IPS-20b (cell line): Measurements from ENCODE around the gene TYROBP.

Experiments
- H3K27ac ChIP-seq: one replicate; pipeline ENCODE4 v1.5.1; 2013; ENCODE audit warnings: low read length
- H3K27me3 ChIP-seq: 2 replicates; pipeline ENCODE4 v1.6.1; 2013; ENCODE audit warnings: mild to moderate bottlenecking, low read length, inconsistent platforms; ENCODE audit not compliant: insufficient read depth
- H3K36me3 ChIP-seq: 2 replicates; pipeline ENCODE4 v1.6.1; 2013; ENCODE audit warnings: low read depth, mild to moderate bottlenecking, inconsistent platforms, low read length, moderate library complexity; ENCODE audit not compliant: insufficient read depth
- H3K4me1 ChIP-seq: 2 replicates; pipeline ENCODE4 v1.6.1; 2013; ENCODE audit warnings: mild to moderate bottlenecking, control low read depth, inconsistent platforms, low read length, moderate library complexity; ENCODE audit not compliant: insufficient read depth
- H3K4me3 ChIP-seq: 2 replicates; pipeline ENCODE4 v1.5.1; 2013; ENCODE audit warnings: mild to moderate bottlenecking, low read length, inconsistent platforms
- H3K9ac ChIP-seq: 2 replicates; pipeline ENCODE4 v1.6.1; 2013; ENCODE audit warnings: low read depth, mild to moderate bottlenecking, inconsistent platforms, low read length, moderate library complexity
- H3K9me3 ChIP-seq: 2 replicates; pipeline ENCODE4 v1.6.1; 2013; ENCODE audit warnings: mild to moderate bottlenecking, low read depth, low read length, inconsistent platforms; ENCODE audit not compliant: insufficient read depth

The TYROBP gene

DNA sequence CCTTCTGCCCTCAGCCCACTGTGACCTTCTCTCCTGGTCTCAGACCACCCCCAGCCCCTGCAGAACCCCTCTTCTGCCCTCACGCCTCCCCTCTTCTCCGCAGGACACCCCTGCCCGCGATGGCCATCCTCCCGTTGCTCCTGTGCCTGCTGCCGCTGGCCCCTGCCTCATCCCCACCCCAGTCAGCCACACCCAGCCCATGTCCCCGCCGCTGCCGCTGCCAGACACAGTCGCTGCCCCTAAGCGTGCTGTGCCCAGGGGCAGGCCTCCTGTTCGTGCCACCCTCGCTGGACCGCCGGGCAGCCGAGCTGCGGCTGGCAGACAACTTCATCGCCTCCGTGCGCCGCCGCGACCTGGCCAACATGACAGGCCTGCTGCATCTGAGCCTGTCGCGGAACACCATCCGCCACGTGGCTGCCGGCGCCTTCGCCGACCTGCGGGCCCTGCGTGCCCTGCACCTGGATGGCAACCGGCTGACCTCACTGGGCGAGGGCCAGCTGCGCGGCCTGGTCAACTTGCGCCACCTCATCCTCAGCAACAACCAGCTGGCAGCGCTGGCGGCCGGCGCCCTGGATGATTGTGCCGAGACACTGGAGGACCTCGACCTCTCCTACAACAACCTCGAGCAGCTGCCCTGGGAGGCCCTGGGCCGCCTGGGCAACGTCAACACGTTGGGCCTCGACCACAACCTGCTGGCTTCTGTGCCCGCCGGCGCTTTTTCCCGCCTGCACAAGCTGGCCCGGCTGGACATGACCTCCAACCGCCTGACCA, 31.4 kb upstream of the TYROBP start:
- Histone ChIP-seq H3K27me3 (no peaks in the 10 kb centered on the region), H3K4me3 (no peak overlapping the region), H3K4me1 (0 out of 2 replicates have a peak, but pooled peaks cover 4% of the 10 kb centered on the region), H3K9ac (no peak overlapping the region), H3K36me3 (peaks cover 9% of the 10 kb centered on the region; the same call in 1 of the 2 replicates), H3K9me3 (no peaks in the 10 kb centered on the region), H3K27ac (no peak overlapping the region)

GRCh38 chr19:35938282-35939224, 30.5 kb upstream of the TYROBP start:
- no peaks in the 10 kb centered on the region for H3K27me3 ChIP-seq
- H3K36me3 ChIP-seq = peaks cover 9% of the 10 kb centered on the region; the same call in 1 of the 2 replicates
- peak overlapping the region; percentile 91 for H3K4me3 ChIP-seq
- H3K4me1 ChIP-seq = 0 out of 2 replicates have a peak, but pooled peaks cover 4% of the 10 kb centered on the region
- no peaks in the 10 kb centered on the region for H3K9me3 ChIP-seq
- H3K27ac ChIP-seq = no peak overlapping the region
- H3K9ac ChIP-seq = no peak overlapping the region

DNA sequence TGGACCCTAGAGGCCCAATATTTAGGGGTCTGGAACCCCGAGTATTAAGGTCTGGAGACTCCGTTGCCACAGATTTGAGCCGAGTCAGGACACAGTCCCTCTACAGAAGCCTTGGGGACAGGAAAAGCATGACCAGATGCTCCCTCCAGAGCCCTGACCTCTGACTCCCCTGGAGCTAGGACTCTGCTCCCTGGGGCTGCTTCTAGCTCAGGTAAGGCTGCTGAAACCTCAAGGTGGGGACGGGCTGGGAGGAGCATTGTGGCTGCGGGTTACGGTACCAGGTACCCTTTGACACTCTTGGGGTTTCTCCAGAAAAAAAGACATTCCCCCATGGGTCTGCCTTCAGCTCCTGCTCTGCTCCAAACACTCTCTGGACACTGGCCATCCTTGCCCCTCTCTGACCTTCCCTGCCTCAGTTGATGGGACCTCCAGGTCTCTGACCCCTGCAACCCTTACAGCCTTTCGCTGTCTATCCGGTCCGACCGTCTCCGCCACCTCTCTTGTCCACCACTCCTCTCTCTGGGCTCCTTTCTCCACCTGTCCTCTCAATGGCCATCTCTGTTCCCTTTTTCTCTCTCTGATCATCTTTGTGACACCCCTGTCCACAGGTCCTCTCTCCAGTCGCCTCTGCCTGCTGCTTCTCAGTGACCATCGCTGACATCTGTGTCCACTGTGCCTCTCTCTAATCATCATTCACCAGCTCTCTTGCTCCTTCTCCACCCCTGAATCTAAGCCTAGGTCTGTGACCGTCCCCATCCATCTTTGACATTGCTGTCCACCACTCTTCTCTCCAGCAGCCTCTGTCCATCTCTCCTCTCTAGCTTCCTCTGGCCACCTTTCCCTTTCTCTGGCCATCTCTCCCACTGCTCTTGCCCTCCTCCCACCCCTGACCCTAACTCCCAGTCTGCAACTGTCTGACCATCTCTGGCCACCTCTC, 29.5 kb upstream of the TYROBP start:
- H3K4me3 ChIP-seq = peak overlapping the region; percentile 91
- no peaks in the 10 kb centered on the region for H3K9me3 ChIP-seq

DNA sequence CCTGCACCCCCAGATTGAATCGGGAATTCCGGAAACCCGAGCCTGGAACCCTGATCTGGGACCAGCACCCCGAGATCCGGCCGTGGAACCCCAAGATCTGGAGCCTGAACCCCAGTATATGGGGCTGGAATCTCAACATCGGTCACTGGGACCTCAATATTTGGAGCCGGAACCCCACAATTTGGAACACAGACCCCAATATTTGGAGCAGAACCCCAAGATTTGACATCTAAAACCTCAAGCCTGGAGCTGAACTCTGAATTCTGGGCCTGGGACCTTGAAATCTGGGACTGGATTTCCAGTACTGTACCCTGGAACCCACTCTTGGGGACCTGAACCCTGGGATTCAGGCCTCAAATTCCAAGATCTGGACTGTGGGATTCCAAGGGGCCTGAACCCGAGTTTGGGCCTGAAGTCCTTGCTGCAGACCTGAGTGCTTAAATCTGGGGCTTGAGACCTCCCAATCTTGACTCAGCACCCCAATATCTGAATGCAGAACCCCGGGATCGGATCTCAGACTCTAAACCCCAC, 28.7 kb upstream of the TYROBP start:
- peaks cover 12% of the 10 kb centered on the region; the same call in 1 of the 2 replicates for H3K4me1 ChIP-seq
- no peaks in the 10 kb centered on the region; the same call in 1 of the 2 replicates for H3K36me3 ChIP-seq
- H3K4me3 ChIP-seq = peak overlapping the region; percentile 91
- no peaks in the 10 kb centered on the region for H3K9me3 ChIP-seq
- no peak overlapping the region for H3K27ac ChIP-seq
- H3K9ac ChIP-seq = peak overlapping the region; percentile 83
- no peaks in the 10 kb centered on the region for H3K27me3 ChIP-seq

More for the DNA sequence above, 29.5 kb upstream of the TYROBP start:
- Histone ChIP-seq H3K4me1 (peaks cover 4% of the 10 kb centered on the region; the same call in 1 of the 2 replicates), H3K9ac (peak overlapping the region; percentile 83; the same call in 1 of the 2 replicates), H3K27me3 (no peaks in the 10 kb centered on the region), H3K27ac (no peak overlapping the region), H3K36me3 (peaks cover 3% of the 10 kb centered on the region; the same call in 1 of the 2 replicates)

DNA sequence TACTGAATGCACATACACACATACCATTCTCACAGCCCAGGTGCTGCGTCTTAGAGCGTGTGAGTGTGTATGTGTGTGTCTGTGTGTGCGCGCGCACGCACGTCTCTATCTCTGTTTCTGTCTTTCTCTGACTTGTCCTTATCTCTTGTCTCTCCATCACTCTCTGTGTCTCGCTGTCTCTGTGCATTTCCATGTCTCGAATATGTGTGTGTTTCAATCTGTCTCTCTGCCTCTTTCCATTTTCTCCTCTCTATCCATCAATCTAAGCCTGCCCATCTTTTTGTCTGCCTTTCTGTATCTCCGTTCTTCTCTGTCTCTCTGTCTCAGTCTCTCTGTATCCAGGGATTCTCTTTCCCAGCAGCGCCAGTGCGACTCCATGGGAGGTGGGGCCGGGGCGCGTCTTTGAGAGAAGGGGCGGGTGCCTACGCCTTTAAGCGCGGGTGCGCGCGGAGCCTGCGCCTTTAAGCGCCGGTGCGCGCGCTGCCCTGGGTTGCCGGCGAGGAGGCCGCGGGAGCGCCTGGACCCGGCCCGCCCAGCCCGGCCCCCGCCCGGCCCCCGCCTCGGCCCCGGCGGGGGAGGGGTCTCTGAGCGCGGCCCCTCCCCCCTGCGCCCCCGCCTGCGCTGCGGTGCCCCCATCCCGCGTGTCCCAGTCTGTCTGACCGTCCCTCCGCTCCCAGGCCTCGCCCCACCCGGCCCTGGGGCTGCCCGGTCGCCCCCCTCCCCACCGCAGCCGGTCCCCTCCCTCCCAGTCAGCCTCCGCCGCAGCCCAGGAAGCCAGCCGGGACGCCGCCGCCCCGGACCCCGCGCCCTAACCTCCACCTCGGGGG, 28.0 kb upstream of the TYROBP start, which contains the start of gene LRFN3:
LRFN3 (plus strand) TSS at position 464 of the 827 bp plus-strand sequence. CDS start 3,052 bp downstream, outside the sequence.
- Histone ChIP-seq H3K36me3 (no peaks in the 10 kb centered on the region; the same call in 1 of the 2 replicates), H3K9me3 (no peaks in the 10 kb centered on the region), H3K4me3 (peak within 1 kb of the TSS; percentile 91), H3K27ac (no peak within 1 kb of the TSS), H3K9ac (peak within 1 kb of the TSS; percentile 83), H3K27me3 (no peaks in the 10 kb centered on the region), H3K4me1 (peaks cover 13% of the 10 kb centered on the region; the same call in 1 of the 2 replicates)

GRCh38 chr19:35932291-35932936, 24.3 kb upstream of the TYROBP start:
- no peaks in the 10 kb centered on the region for H3K36me3 ChIP-seq
- no peaks in the 10 kb centered on the region for H3K27me3 ChIP-seq
- H3K9me3 ChIP-seq = no peaks in the 10 kb centered on the region
- H3K4me3 ChIP-seq = peak overlapping the region; percentile 56
- H3K9ac ChIP-seq = peak overlapping the region; percentile 62
- H3K4me1 ChIP-seq = peaks cover 18% of the 10 kb centered on the region; the same call in 1 of the 2 replicates
- peak overlapping the region; percentile 73 for H3K27ac ChIP-seq

DNA sequence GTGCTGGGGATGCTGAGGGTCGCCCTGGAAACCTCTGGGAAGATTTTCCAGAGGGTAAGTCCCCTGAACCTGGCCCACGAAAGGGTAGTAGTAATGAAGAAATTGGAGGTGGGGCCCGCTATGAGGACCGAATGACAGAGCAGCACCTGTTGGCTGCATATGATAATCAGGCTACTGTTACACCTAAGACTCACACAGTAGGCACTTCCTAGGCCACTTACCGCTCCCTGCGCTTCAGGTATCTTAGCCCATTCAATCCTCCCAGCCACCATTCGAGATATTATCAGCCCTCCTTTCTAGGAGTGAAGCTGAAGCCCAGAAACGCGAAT, 23.7 kb upstream of the TYROBP start:
- Histone ChIP-seq H3K4me3 (peak overlapping the region; percentile 56), H3K4me1 (peaks cover 18% of the 10 kb centered on the region; the same call in 1 of the 2 replicates), H3K9me3 (no peaks in the 10 kb centered on the region), H3K27ac (peak overlapping the region; percentile 73), H3K9ac (peak overlapping the region; percentile 62), H3K36me3 (no peaks in the 10 kb centered on the region), H3K27me3 (no peaks in the 10 kb centered on the region)

DNA sequence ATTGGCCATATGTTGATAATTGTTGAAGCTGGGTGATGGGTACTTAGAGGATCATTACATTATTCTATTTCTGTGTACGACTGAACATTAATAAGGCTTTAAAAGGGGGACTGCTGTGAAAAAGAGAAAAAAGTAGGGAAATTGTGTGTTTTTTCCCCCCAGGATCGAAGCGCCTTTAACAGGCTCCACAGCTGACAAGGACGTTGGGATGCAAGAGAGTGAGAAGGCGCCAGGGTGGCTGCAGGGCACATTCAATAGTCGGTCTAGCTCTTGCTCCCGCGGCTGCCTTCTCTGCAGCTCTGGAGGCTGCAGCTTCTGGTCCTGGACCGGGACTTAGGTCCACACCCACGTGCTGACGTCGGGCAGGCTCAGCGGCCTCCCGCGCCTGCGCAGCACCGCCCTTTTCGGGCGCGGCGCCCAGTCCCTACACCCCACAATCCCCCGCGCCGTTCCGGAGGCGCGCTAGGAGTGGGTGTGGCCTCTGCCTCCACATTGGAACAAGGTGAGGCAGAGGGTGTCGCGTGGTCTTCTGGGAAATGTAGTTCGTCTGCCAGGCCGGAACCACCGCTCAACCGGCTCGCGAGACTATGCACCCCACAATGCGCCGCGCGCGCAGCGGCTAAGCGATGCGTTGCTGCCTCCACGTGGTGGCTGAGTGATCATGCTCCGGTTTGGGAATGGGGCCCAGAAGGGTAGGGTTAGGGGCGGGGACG, 23.2 kb upstream of the TYROBP start:
- no peaks in the 10 kb centered on the region for H3K27me3 ChIP-seq
- peak overlapping the region; percentile 70 for H3K4me3 ChIP-seq
- peaks cover 18% of the 10 kb centered on the region; the same call in 1 of the 2 replicates for H3K4me1 ChIP-seq
- H3K9ac ChIP-seq = peak overlapping the region; percentile 87; the same call in 1 of the 2 replicates
- H3K36me3 ChIP-seq = no peaks in the 10 kb centered on the region
- peak overlapping the region; percentile 90 for H3K27ac ChIP-seq
- H3K9me3 ChIP-seq = no peaks in the 10 kb centered on the region

DNA sequence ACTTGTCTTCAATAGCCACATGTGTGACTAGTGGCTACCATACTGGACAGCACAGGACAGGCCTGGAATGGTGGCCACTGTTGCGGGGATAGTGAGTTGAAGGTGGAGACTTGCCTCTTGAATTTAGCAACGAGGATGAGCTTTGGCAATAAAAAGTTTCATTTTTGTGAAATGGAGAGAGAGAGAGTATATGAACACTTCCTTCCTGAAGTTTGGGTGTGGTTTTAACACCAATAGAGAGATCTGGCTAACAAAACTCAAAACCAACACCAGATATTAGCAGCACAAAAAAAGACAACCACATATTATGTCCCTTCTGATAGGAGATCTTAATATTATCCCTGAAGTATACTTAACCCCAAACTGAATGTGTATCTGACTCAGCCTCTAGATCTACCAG, 21.8 kb upstream of the TYROBP start:
- Histone ChIP-seq H3K36me3 (no peaks in the 10 kb centered on the region), H3K4me3 (no peak overlapping the region), H3K27me3 (no peaks in the 10 kb centered on the region), H3K9ac (no peak overlapping the region), H3K4me1 (peaks cover 14% of the 10 kb centered on the region; the same call in 1 of the 2 replicates), H3K9me3 (0 out of 2 replicates have a peak, but pooled peaks cover 7% of the 10 kb centered on the region), H3K27ac (no peak overlapping the region)
